ENCODE data around the gene MYO15A.

- TF ChIP-seq POLR2AphosphoS5 (IDR thresholded peaks at IDR 0.05; ENCODE audit: low read depth, low read length) (no peak), SIN3A (IDR thresholded peaks at IDR 0.05; ENCODE audit: borderline replicate concordance, insufficient read depth, low read length) (no peak), REST (IDR thresholded peaks at IDR 0.05; ENCODE audit: insufficient read depth in 1 of 2, low read depth in 2 of 2, low read length in 2 of 2) (no peak), FOXP2 (optimal IDR thresholded peaks at IDR 0.05; ENCODE audit: borderline replicate concordance, extremely low read depth, extremely low read length, insufficient read depth) (no peak), TAF1 (IDR thresholded peaks at IDR 0.05; ENCODE audit: borderline replicate concordance, insufficient read depth, low read length) (no peak)
These were observed 7.5 kb downstream of the MYO15A start for GRCh38 chr17:18116078-18116477.

Data from PFSK-1 (cell line).